ENCODE measurements around the gene MYPOP.
A peak's percentile ranks its signal among the peaks of the same experiment; 100 is the strongest.

Gene MYPOP

DNA sequence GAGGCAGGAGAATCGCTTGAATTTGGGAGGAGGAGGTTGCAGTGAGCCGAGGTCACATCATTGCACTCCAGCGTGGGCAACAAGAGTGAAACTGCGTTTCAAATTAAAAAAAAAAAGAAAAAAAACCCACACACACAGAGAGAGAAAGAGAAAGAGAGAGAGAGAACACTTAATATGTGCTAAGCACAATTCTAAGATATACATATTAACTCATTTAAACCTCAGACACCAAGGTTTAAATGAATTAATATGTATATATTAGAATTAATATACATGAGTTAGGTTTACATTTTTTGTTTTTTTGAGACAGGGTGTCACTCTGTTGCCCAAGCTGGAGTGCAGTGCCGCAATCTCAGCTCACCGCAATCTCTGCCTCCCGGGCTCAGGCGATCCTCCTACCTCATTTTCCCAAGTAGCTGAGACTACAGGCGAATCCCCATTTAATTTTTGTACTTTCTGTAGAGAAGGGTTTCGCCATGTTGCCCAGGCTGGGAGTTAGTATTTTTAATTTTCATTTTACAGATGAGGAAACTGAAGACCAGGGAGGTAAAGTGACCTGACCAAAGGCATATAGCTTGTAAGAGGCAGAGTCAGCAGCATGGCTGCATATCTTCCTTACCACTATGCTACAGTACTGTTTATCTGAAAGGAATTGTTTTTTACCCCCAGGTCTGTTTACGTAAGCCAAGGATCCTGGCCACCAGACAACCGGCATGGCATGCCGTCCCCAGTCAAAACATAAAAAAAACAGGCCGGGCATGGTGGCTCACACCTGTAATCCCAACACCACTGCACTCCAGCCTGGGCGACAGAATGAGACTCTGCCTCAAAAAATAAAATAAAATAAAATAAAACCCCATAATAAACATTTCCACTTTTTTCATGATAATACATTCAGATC lies 41.8 kb downstream of the MYPOP start:
- no peak for TF ChIP-seq GABPA (IDR thresholded peaks at IDR 0.05; ENCODE audit: low read depth)
- no peak for DNase-seq (ENCODE audit: low read depth in 1 of 2, low spot score in 1 of 2)
- Histone ChIP-seq H3K27me3 (ENCODE audit: insufficient read depth, poor library complexity, severe bottlenecking) (peaks cover 19% of the 10 kb centered on the region), H3K4me3 (replicated peaks; ENCODE audit: insufficient read depth, low read length) (no peak overlapping the region), H3K27ac (replicated peaks) (no peak overlapping the region)

DNA sequence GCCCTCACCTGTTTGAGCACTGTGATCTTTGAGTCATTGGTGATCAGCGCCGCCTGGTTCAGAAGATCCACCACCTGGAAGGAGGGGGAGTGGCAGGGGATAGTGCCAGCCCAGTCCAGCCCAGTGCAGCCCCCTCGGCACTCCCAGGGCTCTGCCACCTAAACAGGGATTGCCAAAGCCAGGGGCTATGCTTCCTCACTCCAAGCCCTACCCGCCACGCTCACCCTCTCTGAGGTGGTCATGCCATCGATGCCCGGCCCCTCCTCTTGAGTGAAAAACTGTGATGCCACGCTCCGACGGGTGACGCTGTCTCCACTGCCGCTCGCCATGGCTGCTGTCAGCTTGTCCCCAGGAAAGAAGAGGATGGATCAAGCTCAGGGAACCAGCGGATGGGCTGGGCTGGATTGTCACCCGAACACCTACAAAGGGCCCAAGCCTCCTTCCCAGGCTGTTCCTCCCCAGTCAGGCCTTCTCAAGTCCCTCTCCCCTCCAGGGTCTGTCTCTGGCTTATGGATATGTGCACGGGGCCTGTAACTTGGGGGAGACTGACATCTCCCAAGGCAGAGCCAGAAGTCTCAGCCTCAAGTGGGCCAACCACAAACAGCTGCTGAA lies 48.1 kb downstream of the MYPOP start:
- Histone ChIP-seq H3K27me3 (ENCODE audit: insufficient read depth, poor library complexity, severe bottlenecking) (no peaks in the 10 kb centered on the region), H3K4me3 (replicated peaks; ENCODE audit: insufficient read depth, low read length) (no peak overlapping the region), H3K27ac (replicated peaks) (no peak overlapping the region)
- TF ChIP-seq SPI1 (IDR thresholded peaks at IDR 0.05; ENCODE audit: borderline replicate concordance, low read depth): no peak
- TF ChIP-seq GABPA (IDR thresholded peaks at IDR 0.05; ENCODE audit: low read depth): no peak
- TF ChIP-seq POLR2AphosphoS5 (IDR thresholded peaks at IDR 0.05; ENCODE audit: low read depth): no peak
- TF ChIP-seq, protein P1, sequence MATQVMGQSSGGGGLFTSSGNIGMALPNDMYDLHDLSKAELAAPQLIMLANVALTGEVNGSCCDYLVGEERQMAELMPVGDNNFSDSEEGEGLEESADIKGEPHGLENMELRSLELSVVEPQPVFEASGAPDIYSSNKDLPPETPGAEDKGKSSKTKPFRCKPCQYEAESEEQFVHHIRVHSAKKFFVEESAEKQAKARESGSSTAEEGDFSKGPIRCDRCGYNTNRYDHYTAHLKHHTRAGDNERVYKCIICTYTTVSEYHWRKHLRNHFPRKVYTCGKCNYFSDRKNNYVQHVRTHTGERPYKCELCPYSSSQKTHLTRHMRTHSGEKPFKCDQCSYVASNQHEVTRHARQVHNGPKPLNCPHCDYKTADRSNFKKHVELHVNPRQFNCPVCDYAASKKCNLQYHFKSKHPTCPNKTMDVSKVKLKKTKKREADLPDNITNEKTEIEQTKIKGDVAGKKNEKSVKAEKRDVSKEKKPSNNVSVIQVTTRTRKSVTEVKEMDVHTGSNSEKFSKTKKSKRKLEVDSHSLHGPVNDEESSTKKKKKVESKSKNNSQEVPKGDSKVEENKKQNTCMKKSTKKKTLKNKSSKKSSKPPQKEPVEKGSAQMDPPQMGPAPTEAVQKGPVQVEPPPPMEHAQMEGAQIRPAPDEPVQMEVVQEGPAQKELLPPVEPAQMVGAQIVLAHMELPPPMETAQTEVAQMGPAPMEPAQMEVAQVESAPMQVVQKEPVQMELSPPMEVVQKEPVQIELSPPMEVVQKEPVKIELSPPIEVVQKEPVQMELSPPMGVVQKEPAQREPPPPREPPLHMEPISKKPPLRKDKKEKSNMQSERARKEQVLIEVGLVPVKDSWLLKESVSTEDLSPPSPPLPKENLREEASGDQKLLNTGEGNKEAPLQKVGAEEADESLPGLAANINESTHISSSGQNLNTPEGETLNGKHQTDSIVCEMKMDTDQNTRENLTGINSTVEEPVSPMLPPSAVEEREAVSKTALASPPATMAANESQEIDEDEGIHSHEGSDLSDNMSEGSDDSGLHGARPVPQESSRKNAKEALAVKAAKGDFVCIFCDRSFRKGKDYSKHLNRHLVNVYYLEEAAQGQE (IDR thresholded peaks at IDR 0.05; ENCODE audit: insufficient replicate concordance, low read depth): no peak
- TF ChIP-seq, protein P2, sequence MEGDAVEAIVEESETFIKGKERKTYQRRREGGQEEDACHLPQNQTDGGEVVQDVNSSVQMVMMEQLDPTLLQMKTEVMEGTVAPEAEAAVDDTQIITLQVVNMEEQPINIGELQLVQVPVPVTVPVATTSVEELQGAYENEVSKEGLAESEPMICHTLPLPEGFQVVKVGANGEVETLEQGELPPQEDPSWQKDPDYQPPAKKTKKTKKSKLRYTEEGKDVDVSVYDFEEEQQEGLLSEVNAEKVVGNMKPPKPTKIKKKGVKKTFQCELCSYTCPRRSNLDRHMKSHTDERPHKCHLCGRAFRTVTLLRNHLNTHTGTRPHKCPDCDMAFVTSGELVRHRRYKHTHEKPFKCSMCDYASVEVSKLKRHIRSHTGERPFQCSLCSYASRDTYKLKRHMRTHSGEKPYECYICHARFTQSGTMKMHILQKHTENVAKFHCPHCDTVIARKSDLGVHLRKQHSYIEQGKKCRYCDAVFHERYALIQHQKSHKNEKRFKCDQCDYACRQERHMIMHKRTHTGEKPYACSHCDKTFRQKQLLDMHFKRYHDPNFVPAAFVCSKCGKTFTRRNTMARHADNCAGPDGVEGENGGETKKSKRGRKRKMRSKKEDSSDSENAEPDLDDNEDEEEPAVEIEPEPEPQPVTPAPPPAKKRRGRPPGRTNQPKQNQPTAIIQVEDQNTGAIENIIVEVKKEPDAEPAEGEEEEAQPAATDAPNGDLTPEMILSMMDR (IDR thresholded peaks at IDR 0.05; ENCODE audit: insufficient read depth, low read length): no peak
- DNase-seq (ENCODE audit: low read depth in 1 of 2, low spot score in 1 of 2): no peak

DNA sequence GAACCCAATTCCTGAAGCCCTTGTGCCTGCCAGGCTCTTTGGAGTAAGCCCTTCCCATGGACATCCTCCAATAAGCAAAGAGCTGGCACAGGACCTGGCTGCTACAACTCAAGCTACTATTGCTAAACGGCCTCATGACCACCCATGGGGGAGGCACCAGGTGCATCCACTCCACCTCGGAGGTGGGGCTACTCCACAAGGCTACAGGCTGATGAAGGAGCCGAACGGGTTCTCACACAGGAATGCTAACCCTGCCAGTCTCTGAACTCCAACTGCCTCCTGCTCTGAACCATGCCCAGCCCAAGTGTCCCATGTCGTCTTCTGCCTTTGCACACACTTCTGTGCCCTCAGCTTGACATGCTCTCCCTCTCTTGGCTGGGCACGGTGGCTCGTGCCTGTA lies 49.4 kb downstream of the MYPOP start:
- TF ChIP-seq POLR2AphosphoS5 (IDR thresholded peaks at IDR 0.05; ENCODE audit: low read depth): no peak
- TF ChIP-seq, protein P1 (IDR thresholded peaks at IDR 0.05; ENCODE audit: insufficient replicate concordance, low read depth): no peak
- Histone ChIP-seq H3K4me3 (replicated peaks; ENCODE audit: insufficient read depth, low read length) (no peak overlapping the region), H3K27ac (replicated peaks) (no peak overlapping the region), H3K27me3 (ENCODE audit: insufficient read depth, poor library complexity, severe bottlenecking) (no peaks in the 10 kb centered on the region)
- no peak for DNase-seq (ENCODE audit: low read depth in 1 of 2, low spot score in 1 of 2)

DNA sequence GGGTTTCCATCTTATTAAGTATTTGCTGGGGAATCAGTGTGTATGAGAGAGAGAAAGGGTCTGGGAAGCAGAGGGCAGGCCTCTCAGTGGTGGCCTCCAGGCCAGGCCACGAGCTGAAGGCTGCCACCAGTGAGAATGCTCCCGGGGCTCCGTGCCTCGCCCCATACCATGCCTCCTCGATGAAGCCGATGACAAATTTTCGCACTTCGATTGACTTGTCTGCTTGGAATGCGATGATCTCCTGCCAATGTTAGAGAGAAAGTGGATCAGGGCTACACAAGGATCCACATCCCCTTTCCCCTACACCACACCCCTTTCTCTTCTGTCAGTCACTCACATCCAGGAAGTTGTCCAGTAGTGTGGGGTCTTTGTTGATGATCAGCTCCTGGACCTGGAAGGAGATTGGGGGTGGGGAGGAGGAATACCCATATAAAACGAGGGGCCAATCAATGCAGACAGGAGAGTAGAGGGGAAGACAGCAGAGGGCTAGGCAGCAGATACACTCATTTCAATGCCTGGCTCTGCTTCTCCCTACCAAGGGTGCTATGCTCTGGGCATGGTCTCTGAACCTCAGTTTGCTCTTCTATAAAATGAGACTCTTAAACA lies 50.2 kb downstream of the MYPOP start:
- H3K27me3 ChIP-seq (ENCODE audit: insufficient read depth, poor library complexity, severe bottlenecking): no peaks in the 10 kb centered on the region
- TF ChIP-seq GABPA (IDR thresholded peaks at IDR 0.05; ENCODE audit: low read depth): no peak
- TF ChIP-seq POLR2AphosphoS5 (IDR thresholded peaks at IDR 0.05; ENCODE audit: low read depth): no peak
- no peak overlapping the region for H3K4me3 ChIP-seq (replicated peaks; ENCODE audit: insufficient read depth, low read length)
- no peak overlapping the region for H3K27ac ChIP-seq (replicated peaks)
- DNase-seq (ENCODE audit: low read depth in 1 of 2, low spot score in 1 of 2): no peak

DNA sequence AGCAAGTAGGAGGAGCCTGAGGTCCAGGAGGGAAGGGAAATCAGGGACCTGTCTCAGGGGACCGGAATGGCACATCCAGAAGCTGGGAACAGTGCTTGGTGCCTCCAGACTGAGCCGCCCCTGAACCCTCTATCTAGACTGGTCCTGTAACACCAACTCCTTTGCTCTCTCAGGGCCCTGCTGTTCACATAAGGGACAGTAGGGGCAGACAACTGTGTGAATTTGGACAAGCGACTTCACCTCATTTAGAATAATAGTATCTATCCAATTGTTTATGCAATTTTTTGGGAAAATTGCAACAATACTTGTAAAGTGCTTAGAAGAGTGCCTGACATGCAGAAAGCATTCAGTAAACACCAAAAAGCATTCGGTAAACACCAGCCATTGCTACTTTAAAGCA lies 53.5 kb downstream of the MYPOP start:
- peak in 1 of 2 experiments; percentile 18 for DNase-seq (ENCODE audit: low read depth in 1 of 2, low spot score in 1 of 2)
- H3K27me3 ChIP-seq (ENCODE audit: insufficient read depth, poor library complexity, severe bottlenecking): no peaks in the 10 kb centered on the region
- H3K4me3 ChIP-seq (replicated peaks; ENCODE audit: insufficient read depth, low read length): no peak overlapping the region

More for the DNA sequence above, 53.5 kb downstream of the MYPOP start:
- TF ChIP-seq SPI1 (IDR thresholded peaks at IDR 0.05; ENCODE audit: borderline replicate concordance, low read depth): no peak
- TF ChIP-seq, protein P1 (IDR thresholded peaks at IDR 0.05; ENCODE audit: insufficient replicate concordance, low read depth): no peak
- no peak for TF ChIP-seq POLR2AphosphoS5 (IDR thresholded peaks at IDR 0.05; ENCODE audit: low read depth)
- TF ChIP-seq GABPA (IDR thresholded peaks at IDR 0.05; ENCODE audit: low read depth): no peak
- no peak overlapping the region for H3K27ac ChIP-seq (replicated peaks)
